Coronary artery (tissue), 2 donors: ENCODE results near the gene FUBP3.

Source experiments
- DNase-seq: peaks from one replicate; pipeline ENCODE4 v3.0.0-alpha.2; 2017; ENCODE audit warnings: low spot score
- H3K27ac ChIP-seq, 2 donors: fragments of 200-600 bp; sonication (generic); one replicate each; pipeline ENCODE4 v1.5.1; 2016 to 2019
- H3K4me3 ChIP-seq: fragments of 200-600 bp; sonication (generic); 2 replicates; pipeline ENCODE4 v1.5.1; 2016; ENCODE audit warnings: mild to moderate bottlenecking, moderate library complexity
- CTCF ChIP-seq: fragments of 200-600 bp; sonication (generic); IDR thresholded peaks from one replicate; pipeline ENCODE4 v1.5.1; 2019; ENCODE audit warnings: antibody characterized with exemption

FUBP3 gene

GRCh38 chr9:130610862-130611707, 31.7 kb downstream of the FUBP3 start:
- no peak for TF ChIP-seq CTCF

GRCh38 chr9:130616451-130616850, 37.1 kb downstream of the FUBP3 start:
- DNase-seq = no peak
- H3K27ac ChIP-seq = no peak overlapping the region
- H3K4me3 ChIP-seq = no peak overlapping the region
- no peak for TF ChIP-seq CTCF

More at GRCh38 chr9:130610862-130611707, 31.7 kb downstream of the FUBP3 start:
- Histone ChIP-seq H3K4me3 (no peak overlapping the region), H3K27ac (no peak overlapping the region)
- DNase-seq = no peak

DNA sequence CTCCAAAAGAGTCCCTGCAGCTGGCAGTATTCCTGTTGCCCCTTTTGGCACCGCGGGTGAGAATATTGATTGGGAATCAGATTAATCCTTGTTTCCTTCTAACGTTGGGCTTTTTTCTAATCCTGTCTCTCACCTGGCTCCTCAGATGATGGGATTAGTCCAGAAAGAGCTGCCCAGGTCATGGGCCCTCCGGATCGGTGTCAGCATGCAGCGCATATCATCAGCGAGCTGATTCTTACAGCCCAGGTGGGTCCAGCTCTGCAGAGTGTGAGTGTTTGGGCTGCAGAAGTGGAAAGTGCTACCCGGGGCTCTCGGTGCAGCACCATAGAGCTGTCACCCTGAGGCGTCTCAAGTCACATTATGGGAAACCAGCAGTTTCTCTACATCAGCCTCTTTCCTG, 44.1 kb downstream of the FUBP3 start:
- no peak for TF ChIP-seq CTCF
- Histone ChIP-seq H3K4me3 (no peak overlapping the region), H3K27ac (no peak overlapping the region)
- no peak for DNase-seq

DNA sequence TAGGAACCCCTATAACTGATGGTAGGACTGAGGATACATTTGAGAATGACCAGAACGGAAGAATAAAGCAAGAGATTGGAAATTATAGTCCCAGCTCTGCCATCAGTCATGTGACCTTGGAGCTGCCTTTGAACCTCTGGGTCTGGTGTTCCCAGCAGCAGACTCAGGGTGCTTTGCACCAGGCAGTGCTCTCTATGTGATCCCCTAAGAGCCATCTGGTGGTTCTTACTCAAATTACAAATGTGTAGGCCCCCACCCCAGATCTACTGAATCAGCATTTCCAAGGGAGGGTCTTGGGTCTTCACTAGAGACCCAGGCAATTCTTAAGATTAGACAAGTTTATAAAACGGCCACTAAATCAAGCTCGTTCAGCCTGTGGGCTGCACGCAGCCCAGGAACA, 44.8 kb downstream of the FUBP3 start:
- DNase-seq = no peak
- Histone ChIP-seq H3K27ac (no peak overlapping the region), H3K4me3 (no peak overlapping the region)
- no peak for TF ChIP-seq CTCF

GRCh38 chr9:130626249-130626996, 47.0 kb downstream of the FUBP3 start:
- Histone ChIP-seq H3K4me3 (no peak overlapping the region), H3K27ac (no peak overlapping the region)
- TF ChIP-seq CTCF = no peak
- no peak for DNase-seq

GRCh38 chr9:130627051-130627450, 47.7 kb downstream of the FUBP3 start:
- H3K27ac ChIP-seq = no peak overlapping the region
- no peak overlapping the region for H3K4me3 ChIP-seq
- DNase-seq = no peak
- no peak for TF ChIP-seq CTCF
